Neutrophil (primary cell): ENCODE results near the gene DCHS1.

Experiments
- H3K27ac ChIP-seq: fragments of 200-600 bp; sonication (generic); 2 replicates; pipeline ENCODE4 v1.5.1; 2016; ENCODE audit warnings: mild to moderate bottlenecking, moderate library complexity
- H3K27me3 ChIP-seq: fragments of 200-600 bp; sonication (generic); 2 replicates; pipeline ENCODE4 v1.6.0; 2016; ENCODE audit warnings: mild to moderate bottlenecking
- H3K36me3 ChIP-seq: fragments of 200-600 bp; sonication (generic); 2 replicates; pipeline ENCODE4 v1.5.1; 2017
- H3K4me1 ChIP-seq, 2 experiments: fragments of 200-600 bp in 1 of 2; sonication (generic) in 1 of 2; 1 replicate in 1 of 2; 2 replicates in 1 of 2; pipeline versions ENCODE4 v1.5.1 to v1.6.1; 2013 to 2016; ENCODE audit warnings: low read depth in 1 of 2, low read length in 1 of 2, mild to moderate bottlenecking in 1 of 2, moderate library complexity in 1 of 2; ENCODE audit not compliant: control insufficient read depth in 1 of 2, insufficient read depth in 1 of 2
- H3K4me3 ChIP-seq, 2 experiments: fragments of 200-600 bp in 1 of 2; sonication (generic) in 1 of 2; 1 replicate in 1 of 2; 2 replicates in 1 of 2; pipeline ENCODE4 v1.5.1; 2013 to 2016; ENCODE audit warnings: low read depth in 1 of 2, low read length in 1 of 2, mild to moderate bottlenecking in 1 of 2, moderate library complexity in 1 of 2
- H3K9me3 ChIP-seq: fragments of 200-600 bp; sonication (generic); 2 replicates; pipeline ENCODE4 v1.5.1; 2016
- CTCF ChIP-seq: fragments of 200-600 bp; sonication (generic); IDR thresholded peaks from 2 replicates; pipeline ENCODE4 v1.5.1; 2016; ENCODE audit warnings: antibody characterized with exemption

DCHS1 gene

GRCh38 chr11:6667733-6668374 is 12.2 kb upstream of the DCHS1 start:
- no peak overlapping the region for H3K27ac ChIP-seq
- no peaks in the 10 kb centered on the region for H3K27me3 ChIP-seq
- TF ChIP-seq CTCF = peak; percentile 17
- no peaks in the 10 kb centered on the region for H3K9me3 ChIP-seq
- no peaks in the 10 kb centered on the region for H3K4me1 ChIP-seq
- H3K4me3 ChIP-seq = no peak overlapping the region
- no peaks in the 10 kb centered on the region for H3K36me3 ChIP-seq

- H3K4me3 ChIP-seq = no peak overlapping the region
- H3K27me3 ChIP-seq = no peaks in the 10 kb centered on the region
- no peak overlapping the region for H3K27ac ChIP-seq
- no peaks in the 10 kb centered on the region for H3K4me1 ChIP-seq
- H3K9me3 ChIP-seq = no peaks in the 10 kb centered on the region
- no peaks in the 10 kb centered on the region for H3K36me3 ChIP-seq
- TF ChIP-seq CTCF = no peak
These were observed 10.9 kb upstream of the DCHS1 start for GRCh38 chr11:6666302-6667183.

- Histone ChIP-seq H3K4me1 (no peaks in the 10 kb centered on the region), H3K36me3 (no peaks in the 10 kb centered on the region), H3K9me3 (no peaks in the 10 kb centered on the region), H3K27me3 (no peaks in the 10 kb centered on the region), H3K27ac (no peak overlapping the region), H3K4me3 (no peak overlapping the region)
- no peak for TF ChIP-seq CTCF
These were observed 8.9 kb upstream of the DCHS1 start for GRCh38 chr11:6664551-6664950.

- H3K27me3 ChIP-seq = no peaks in the 10 kb centered on the region
- H3K9me3 ChIP-seq = no peaks in the 10 kb centered on the region
- no peak for TF ChIP-seq CTCF
- H3K36me3 ChIP-seq = no peaks in the 10 kb centered on the region
- no peak overlapping the region for H3K27ac ChIP-seq
- H3K4me1 ChIP-seq = no peaks in the 10 kb centered on the region
- H3K4me3 ChIP-seq = no peak overlapping the region
These were observed 8.3 kb upstream of the DCHS1 start for GRCh38 chr11:6663794-6664469.

GRCh38 chr11:6660712-6661111 is 5.1 kb upstream of the DCHS1 start:
- TF ChIP-seq CTCF = no peak

More at GRCh38 chr11:6660712-6661111, 5.1 kb upstream of the DCHS1 start:
- H3K36me3 ChIP-seq = no peaks in the 10 kb centered on the region
- H3K27me3 ChIP-seq = peaks cover 31% of the 10 kb centered on the region
- H3K4me1 ChIP-seq = no peaks in the 10 kb centered on the region
- no peaks in the 10 kb centered on the region for H3K9me3 ChIP-seq
- H3K4me3 ChIP-seq = no peak overlapping the region
- no peak overlapping the region for H3K27ac ChIP-seq
